ENCODE measurements around the gene SORBS2.

The SORBS2 gene

GRCh38 chr4:185538806-185539205 lies 273.2 kb downstream of the SORBS2 start:
- TF ChIP-seq GLIS3 (CRISPR knock-in tag; IDR thresholded peaks at IDR 0.05) = no peak
- ATAC-seq = no peak

GRCh38 chr4:185536411-185536709 lies 275.6 kb downstream of the SORBS2 start:
- TF ChIP-seq ISL1 (CRISPR knock-in tag; IDR thresholded peaks at IDR 0.05) = no peak
- no peak for TF ChIP-seq RARB (CRISPR knock-in tag; IDR thresholded peaks at IDR 0.05)
- no peak for TF ChIP-seq ZNF565 (CRISPR knock-in tag; conservative IDR thresholded peaks at IDR 0.05; ENCODE audit: low read depth)
- no peak for TF ChIP-seq BACH2 (CRISPR knock-in tag; IDR thresholded peaks at IDR 0.05; ENCODE audit: borderline replicate concordance)
- TF ChIP-seq CSRNP3 (CRISPR knock-in tag; IDR thresholded peaks at IDR 0.05) = no peak
- no peak for TF ChIP-seq CSDC2 (CRISPR knock-in tag; IDR thresholded peaks at IDR 0.05)
- no peak for TF ChIP-seq PATZ1 (CRISPR knock-in tag; IDR thresholded peaks at IDR 0.05; ENCODE audit: borderline replicate concordance)
- no peak for TF ChIP-seq POU6F1 (CRISPR knock-in tag; IDR thresholded peaks at IDR 0.05; ENCODE audit: borderline replicate concordance, low read depth)
- TF ChIP-seq OSR1 (CRISPR knock-in tag; IDR thresholded peaks at IDR 0.05) = no peak
- no peak for TF ChIP-seq ARNTL (CRISPR knock-in tag; IDR thresholded peaks at IDR 0.05; ENCODE audit: borderline replicate concordance, low read depth)
- TF ChIP-seq ZFP30 (CRISPR knock-in tag; IDR thresholded peaks at IDR 0.05) = no peak
- TF ChIP-seq SNAI2 (CRISPR knock-in tag; IDR thresholded peaks at IDR 0.05) = no peak
- TF ChIP-seq TSHZ2 (CRISPR knock-in tag; IDR thresholded peaks at IDR 0.05) = no peak
- no peak for TF ChIP-seq ESRRG (CRISPR knock-in tag; IDR thresholded peaks at IDR 0.05)
- TF ChIP-seq TCF4 (CRISPR knock-in tag; IDR thresholded peaks at IDR 0.05; ENCODE audit: borderline replicate concordance) = no peak
- no peak for TF ChIP-seq GLIS3 (CRISPR knock-in tag; IDR thresholded peaks at IDR 0.05)
- TF ChIP-seq ZNF70 (CRISPR knock-in tag; IDR thresholded peaks at IDR 0.05) = no peak

GRCh38 chr4:185535612-185536410 lies 276.2 kb downstream of the SORBS2 start:
- peak; percentile 70 for ATAC-seq
- TF ChIP-seq TOX (CRISPR knock-in tag; IDR thresholded peaks at IDR 0.05; ENCODE audit: borderline replicate concordance) = no peak
- no peak for TF ChIP-seq TCF4 (CRISPR knock-in tag; IDR thresholded peaks at IDR 0.05; ENCODE audit: borderline replicate concordance)
- no peak for TF ChIP-seq ZC3H10 (CRISPR knock-in tag; IDR thresholded peaks at IDR 0.05)
- no peak for TF ChIP-seq BACH2 (CRISPR knock-in tag; IDR thresholded peaks at IDR 0.05; ENCODE audit: borderline replicate concordance)
- TF ChIP-seq TSHZ2 (CRISPR knock-in tag; IDR thresholded peaks at IDR 0.05) = no peak
- TF ChIP-seq ZNF565 (CRISPR knock-in tag; conservative IDR thresholded peaks at IDR 0.05; ENCODE audit: low read depth) = no peak
- TF ChIP-seq RARB (CRISPR knock-in tag; IDR thresholded peaks at IDR 0.05) = no peak
- TF ChIP-seq CREB5 (CRISPR knock-in tag; IDR thresholded peaks at IDR 0.05; ENCODE audit: low read depth) = no peak
- no peak for TF ChIP-seq POU6F1 (CRISPR knock-in tag; IDR thresholded peaks at IDR 0.05; ENCODE audit: borderline replicate concordance, low read depth)
- TF ChIP-seq ESRRG (CRISPR knock-in tag; IDR thresholded peaks at IDR 0.05) = no peak
- no peak for TF ChIP-seq ISL1 (CRISPR knock-in tag; IDR thresholded peaks at IDR 0.05)
- no peak for TF ChIP-seq ZFP30 (CRISPR knock-in tag; IDR thresholded peaks at IDR 0.05)
- no peak for TF ChIP-seq ZNF8 (CRISPR knock-in tag; IDR thresholded peaks at IDR 0.05)
- TF ChIP-seq GLIS3 (CRISPR knock-in tag; IDR thresholded peaks at IDR 0.05) = no peak

More at GRCh38 chr4:185536411-185536709, 275.6 kb downstream of the SORBS2 start:
- peak; percentile 33 for ATAC-seq

Data from SK-N-SH treated with all-trans-retinoic acid at 6 μM for 48 hours (cell line).